M059J (cell line): ENCODE data around the gene OR10J1. TPM values are rescaled to one million over a fixed set of nuclear protein-coding genes. Genes with fewer than 3 reads are reported as not detected.

Experiments used
- total RNA-seq: library from RNA; depleted of rRNA; stranded (reverse); fragments of >200 nt; shearing (Covaris generic); gene quantifications from 2 replicates; pipeline ENCODE4 v1.2.3, GENCODE V29; 2014; rRNA removed

OR10J1 gene
- total RNA-seq, 1 experiment from 2014 or later, result not detected

Other genes with a start within 250 kb of the OR10J1 start
- gene ACKR1, start 234.8 kb upstream of the OR10J1 start, total RNA-seq, result not detected in 2 replicates
- gene FCER1A, start 137.4 kb upstream of the OR10J1 start, total RNA-seq, result not detected in 2 replicates
- not detected in 2 replicates for gene OR10J4, start 7.5 kb upstream of the OR10J1 start, total RNA-seq
- gene OR10J5, start 96.3 kb downstream of the OR10J1 start, total RNA-seq, result not detected in 2 replicates
- not detected in 2 replicates for gene APCS, start 148.1 kb downstream of the OR10J1 start, total RNA-seq